IMR-90 (cell line): Measurements from ENCODE around the gene NUBPL. TPM values are rescaled to one million over a fixed set of nuclear protein-coding genes. Genes with fewer than 3 reads are reported as not detected.

Source experiments
- ATAC-seq: fragments of 200-7000 bp; cut with Tn5 transposase; 2 replicates; pipeline ENCODE4 v1.9.1; 2020; ENCODE audit warnings: low read depth, mild to moderate bottlenecking, moderate library complexity
- BruUV-seq: library from RNA; stranded (reverse); fragments of 400-500 nt; replicated peaks from 2 replicates; lab custom pipeline; 2021; lab: Mats Ljungman, UMichigan
- CTCF ChIA-PET: fragments of 300-600 bp; formaldehyde crosslinking; extraction: SDS; loops from one replicate; lab custom pipeline; 2021; ENCODE audit warnings: antibody characterized with exemption; lab: Yijun Ruan, JAX
- POLR2A ChIA-PET: fragments of 300-600 bp; sonication (Branson Sonifier 250); formaldehyde crosslinking; loops from one replicate; lab custom pipeline; 2022; ENCODE audit warnings: antibody characterized with exemption; ENCODE audit not compliant: unreplicated experiment; lab: Charles Lee
- DNase-seq: peaks from one replicate; pipeline ENCODE4 v3.0.0; 2013
- H2AFZ ChIP-seq: replicated peaks from 2 replicates; pipeline ENCODE3; 2013; ENCODE audit warnings: low read length, mild to moderate bottlenecking; ENCODE audit not compliant: poor library complexity
- H2AK5ac ChIP-seq: 2 replicates; pipeline ENCODE4 v1.6.1; 2013; ENCODE audit warnings: low read depth, low read length, inconsistent platforms
- H2AK9ac ChIP-seq: replicated peaks from 2 replicates; pipeline ENCODE3; 2013; ENCODE audit warnings: mild to moderate bottlenecking, low read depth, low read length, moderate library complexity; ENCODE audit not compliant: poor library complexity
- H2BK120ac ChIP-seq: 2 replicates; pipeline ENCODE4 v1.6.1; 2013; ENCODE audit warnings: low read depth, low read length, inconsistent platforms
- H2BK15ac ChIP-seq: 3 replicates; pipeline ENCODE4 v1.6.1; 2013; ENCODE audit warnings: low read depth, low read length, inconsistent platforms
- H2BK20ac ChIP-seq: 2 replicates; pipeline ENCODE4 v1.6.1; 2013; ENCODE audit warnings: low read depth, mild to moderate bottlenecking, inconsistent platforms, low read length, moderate library complexity
- H2BK5ac ChIP-seq: 2 replicates; pipeline ENCODE4 v1.6.1; 2013; ENCODE audit warnings: mild to moderate bottlenecking, low read depth, low read length, inconsistent platforms; ENCODE audit not compliant: poor library complexity, severe bottlenecking
- H3K14ac ChIP-seq: replicated peaks from 2 replicates; pipeline ENCODE4 v1.6.1; 2013; ENCODE audit warnings: low read depth, low read length, inconsistent platforms
- H3K18ac ChIP-seq: 2 replicates; pipeline ENCODE4 v1.6.1; 2013; ENCODE audit warnings: low read depth, low read length, control low read depth
- H3K23ac ChIP-seq: 2 replicates; pipeline ENCODE4 v1.6.1; 2013; ENCODE audit warnings: low read depth, low read length, inconsistent platforms
- H3K27ac ChIP-seq: 2 replicates; pipeline ENCODE4 v1.5.1; 2013; ENCODE audit warnings: mild to moderate bottlenecking, control low read depth, low read length; ENCODE audit not compliant: insufficient read depth
- H3K27me3 ChIP-seq: 2 replicates; pipeline ENCODE4 v1.6.1; 2013; ENCODE audit warnings: low read length; ENCODE audit not compliant: control insufficient read depth, insufficient read depth
- H3K36me3 ChIP-seq: 2 replicates; pipeline ENCODE4 v1.6.1; 2013; ENCODE audit warnings: low read length, mixed read lengths; ENCODE audit not compliant: control insufficient read depth, insufficient read depth
- H3K4ac ChIP-seq: 2 replicates; pipeline ENCODE4 v1.6.1; 2013; ENCODE audit warnings: low read depth, low read length, inconsistent platforms
- H3K4me1 ChIP-seq: 2 replicates; pipeline ENCODE4 v1.6.1; 2013; ENCODE audit warnings: low read length, mixed read lengths; ENCODE audit not compliant: control insufficient read depth, insufficient read depth
- H3K4me2 ChIP-seq: 2 replicates; pipeline ENCODE4 v1.6.1; 2013; ENCODE audit warnings: low read depth, mild to moderate bottlenecking, control low read depth, low read length, moderate library complexity
- H3K4me3 ChIP-seq: 2 replicates; pipeline ENCODE4 v1.5.1; 2013; ENCODE audit warnings: low read depth, mild to moderate bottlenecking, control low read depth, low read length, moderate library complexity; ENCODE audit not compliant: insufficient read depth
- H3K56ac ChIP-seq: 2 replicates; pipeline ENCODE4 v1.6.1; 2013; ENCODE audit warnings: low read length, inconsistent platforms; ENCODE audit not compliant: insufficient read depth; ENCODE audit errors: extremely low read depth
- H3K79me1 ChIP-seq, 2 experiments: 2 replicates each; pipeline ENCODE4 v1.6.1; 2013; ENCODE audit warnings: low read length in 2 of 2, inconsistent platforms in 1 of 2, low read depth in 1 of 2
- H3K9ac ChIP-seq: 2 replicates; pipeline ENCODE4 v1.6.1; 2013; ENCODE audit warnings: low read depth, low read length, control low read depth
- H3K9me1 ChIP-seq: 2 replicates; pipeline ENCODE4 v1.6.1; 2013; ENCODE audit warnings: low read length, inconsistent platforms; ENCODE audit not compliant: insufficient read depth
- H3K9me3 ChIP-seq: 2 replicates; pipeline ENCODE4 v1.6.1; 2013; ENCODE audit warnings: low read length; ENCODE audit not compliant: control insufficient read depth, insufficient read depth
- H4K20me1 ChIP-seq: 2 replicates; pipeline ENCODE4 v1.6.1; 2013; ENCODE audit warnings: low read length, inconsistent platforms; ENCODE audit not compliant: insufficient read depth
- H4K5ac ChIP-seq: 2 replicates; pipeline ENCODE4 v1.6.1; 2013; ENCODE audit warnings: mild to moderate bottlenecking, low read depth, low read length, control low read depth
- H4K8ac ChIP-seq, 2 experiments: 2 replicates each; pipeline ENCODE4 v1.6.1; 2013; ENCODE audit warnings: low read depth in 2 of 2, low read length in 2 of 2, control low read depth in 1 of 2, inconsistent platforms in 1 of 2
- H4K91ac ChIP-seq: 2 replicates; pipeline ENCODE4 v1.6.1; 2013; ENCODE audit warnings: low read depth, low read length, inconsistent platforms; ENCODE audit not compliant: insufficient read depth
- FOS ChIP-seq: fragments of 150-350 bp; IDR thresholded peaks from 2 replicates; pipeline ENCODE4 v1.6.1; 2016; ENCODE audit warnings: low read depth, low read length
- MAFK ChIP-seq: IDR thresholded peaks from 2 replicates; pipeline ENCODE4 v1.6.1; 2012; ENCODE audit warnings: low read depth, low read length, improper control_type of control experiment
- NFE2L2 ChIP-seq: fragments of 150-350 bp; IDR thresholded peaks from 2 replicates; pipeline ENCODE4 v1.6.1; 2016; ENCODE audit warnings: low read depth, mild to moderate bottlenecking, low read length
- POLR2A ChIP-seq: IDR thresholded peaks from 2 replicates; pipeline ENCODE4 v1.6.1; 2012; ENCODE audit warnings: mild to moderate bottlenecking, low read depth, low read length
- RAD21 ChIP-seq: IDR thresholded peaks from 2 replicates; pipeline ENCODE4 v1.6.1; 2012; ENCODE audit warnings: low read length, improper control_type of control experiment
- RCOR1 ChIP-seq: IDR thresholded peaks from 2 replicates; pipeline ENCODE4 v1.6.1; 2012; ENCODE audit warnings: mild to moderate bottlenecking, low read length, improper control_type of control experiment; ENCODE audit not compliant: insufficient replicate concordance
- WGBS, 2 experiments: methylation state at CpG; one replicate each; pipeline versions ENCODE4 v1.1.5 to v1.1.7; 2013; ENCODE audit warnings: missing lambda C conversion rate in 2 of 2; ENCODE audit not compliant: insufficient read length in 1 of 2; ENCODE audit errors: extremely low coverage in 2 of 2; 5-methylcytosine and 5-hydroxymethylcytosine counted together
- dilution Hi-C: fragments of 300-500 bp; cut with HindIII; formaldehyde crosslinking; loops from one replicate; pipeline ENCODE4 v1.14.3; 2018; ENCODE audit warnings: low sequenced_read_pairs; ENCODE audit not compliant: unreplicated experiment
- in situ Hi-C: fragments of 300-500 bp; cut with MboI; formaldehyde crosslinking; loops from 3 replicates; pipeline ENCODE4 v1.14.3; 2019; ENCODE audit warnings: low sequenced_read_pairs, inconsistent platforms, mixed read lengths
- intact Hi-C: fragments of 100-400 bp; cut with micrococcal nuclease; formaldehyde crosslinking; loops from 2 replicates; pipeline ENCODE4 v1.10.0; 2022
- polyA plus RNA-seq, 3 experiments: library from polyadenylated mRNA; depleted of rRNA; stranded (reverse); fragments of >200 nt; gene quantifications; 2 replicates each; pipeline ENCODE4 v1.2.3, GENCODE V29; 2012; ENCODE audit warnings: low replicate concordance in 1 of 3
- total RNA-seq: library from RNA; depleted of rRNA; stranded (reverse); fragments of >200 nt; gene quantifications from 2 replicates; pipeline ENCODE4 v1.2.3, GENCODE V29; 2012
- TF ChIP-seq, protein P1 (sequence below): conservative IDR thresholded peaks from 2 replicates; pipeline ENCODE4 v1.5.1; 2012; ENCODE audit warnings: mild to moderate bottlenecking, low read depth, low read length, improper control_type of control experiment

The NUBPL gene
- total and polyA plus RNA-seq, 2 of the 4 experiments (the other 2 are of a cell fraction), result 5.4 to 11.5 TPM

GRCh38 chr14:31541702-31542101 lies 19.5 kb upstream of the NUBPL start:
- no peak overlapping the region for H3K14ac ChIP-seq
- H3K4ac ChIP-seq, result no peak overlapping the region
- no peaks in the 10 kb centered on the region for H4K20me1 ChIP-seq
- intact Hi-C loops, result no loop called here
- WGBS, 2 experiments, result no CpG with 5 or more reads among the region's 1 CpG
- in situ Hi-C loops, result no loop called here
- no peak overlapping the region for H3K23ac ChIP-seq
- peaks cover 9% of the 10 kb centered on the region for H3K27me3 ChIP-seq
- no peak overlapping the region for H2AK9ac ChIP-seq
- H3K9me3 ChIP-seq, result no peaks in the 10 kb centered on the region
- no peak overlapping the region for H3K18ac ChIP-seq
- CTCF ChIA-PET, result no interaction called here
- no peak overlapping the region for H2BK120ac ChIP-seq
- H3K4me2 ChIP-seq, result no peak overlapping the region
- H2AK5ac ChIP-seq, result no peak overlapping the region
- H3K27ac ChIP-seq, result no peak overlapping the region
- dilution Hi-C loops, result no loop called here
- H2BK5ac ChIP-seq, result no peak overlapping the region
- no peaks in the 10 kb centered on the region for H3K36me3 ChIP-seq
- POLR2A ChIA-PET, result no interaction called here
- no peak overlapping the region for H2BK15ac ChIP-seq
- ATAC-seq (no peak), DNase-seq (no peak)
- H3K4me1 ChIP-seq, result no peaks in the 10 kb centered on the region
- TF ChIP-seq NFE2L2 (no peak), MAFK (no peak), RAD21 (no peak), RCOR1 (no peak), FOS (no peak), POLR2A (no peak)
- TF ChIP-seq, protein P1, sequence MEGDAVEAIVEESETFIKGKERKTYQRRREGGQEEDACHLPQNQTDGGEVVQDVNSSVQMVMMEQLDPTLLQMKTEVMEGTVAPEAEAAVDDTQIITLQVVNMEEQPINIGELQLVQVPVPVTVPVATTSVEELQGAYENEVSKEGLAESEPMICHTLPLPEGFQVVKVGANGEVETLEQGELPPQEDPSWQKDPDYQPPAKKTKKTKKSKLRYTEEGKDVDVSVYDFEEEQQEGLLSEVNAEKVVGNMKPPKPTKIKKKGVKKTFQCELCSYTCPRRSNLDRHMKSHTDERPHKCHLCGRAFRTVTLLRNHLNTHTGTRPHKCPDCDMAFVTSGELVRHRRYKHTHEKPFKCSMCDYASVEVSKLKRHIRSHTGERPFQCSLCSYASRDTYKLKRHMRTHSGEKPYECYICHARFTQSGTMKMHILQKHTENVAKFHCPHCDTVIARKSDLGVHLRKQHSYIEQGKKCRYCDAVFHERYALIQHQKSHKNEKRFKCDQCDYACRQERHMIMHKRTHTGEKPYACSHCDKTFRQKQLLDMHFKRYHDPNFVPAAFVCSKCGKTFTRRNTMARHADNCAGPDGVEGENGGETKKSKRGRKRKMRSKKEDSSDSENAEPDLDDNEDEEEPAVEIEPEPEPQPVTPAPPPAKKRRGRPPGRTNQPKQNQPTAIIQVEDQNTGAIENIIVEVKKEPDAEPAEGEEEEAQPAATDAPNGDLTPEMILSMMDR, result no peak
- H2AFZ ChIP-seq, result no peak overlapping the region
- no peak overlapping the region for H2BK20ac ChIP-seq
- H4K8ac ChIP-seq, result no peak overlapping the region
- H4K91ac ChIP-seq, result no peak overlapping the region
- no peaks in the 10 kb centered on the region for H3K9me1 ChIP-seq
- BruUV-seq, result no TSS peak
- no peak overlapping the region for H3K56ac ChIP-seq
- no peaks in the 10 kb centered on the region for H3K79me1 ChIP-seq
- no peak overlapping the region for H3K4me3 ChIP-seq
- H3K9ac ChIP-seq, result no peak overlapping the region
- no peak overlapping the region for H4K5ac ChIP-seq
